GM23248 (cell line): ENCODE results near the gene IFTAP. TPM values are rescaled to one million over a fixed set of nuclear protein-coding genes. Genes with fewer than 3 reads are reported as not detected.

Source experiments
- DNase-seq: peaks from one replicate; pipeline ENCODE4 v3.0.0-alpha.2; 2015
- H2AFZ ChIP-seq: fragments of 200-600 bp; sonication (generic); 2 replicates; pipeline ENCODE4 v1.6.1; 2016; ENCODE audit warnings: antibody characterized with exemption
- H3F3A ChIP-seq: fragments of 200-600 bp; sonication (generic); 2 replicates; pipeline ENCODE4 v1.6.1; 2016; ENCODE audit warnings: mild to moderate bottlenecking, antibody characterized with exemption, mixed run types; ENCODE audit not compliant: insufficient read depth
- H3K27ac ChIP-seq: fragments of 200-600 bp; sonication (generic); 2 replicates; pipeline ENCODE4 v1.5.1; 2016; ENCODE audit warnings: mild to moderate bottlenecking
- H3K27me3 ChIP-seq: fragments of 200-600 bp; sonication (generic); replicated peaks from 2 replicates; pipeline ENCODE4 v1.6.1; 2016; ENCODE audit warnings: mild to moderate bottlenecking; ENCODE audit not compliant: insufficient read depth
- H3K36me3 ChIP-seq: fragments of 200-600 bp; sonication (generic); 2 replicates; pipeline ENCODE4 v1.6.1; 2016; ENCODE audit warnings: low read depth, mild to moderate bottlenecking
- H3K4me1 ChIP-seq: fragments of 200-600 bp; sonication (generic); 2 replicates; pipeline ENCODE4 v1.6.1; 2016; ENCODE audit warnings: mild to moderate bottlenecking; ENCODE audit not compliant: insufficient read depth
- H3K4me2 ChIP-seq: fragments of 200-600 bp; sonication (generic); one replicate; pipeline ENCODE4 v1.6.1; 2016; ENCODE audit warnings: mild to moderate bottlenecking; ENCODE audit not compliant: unreplicated experiment
- H3K4me3 ChIP-seq: fragments of 200-600 bp; sonication (generic); 2 replicates; pipeline ENCODE4 v1.5.1; 2016; ENCODE audit warnings: mild to moderate bottlenecking
- H3K79me2 ChIP-seq: fragments of 200-600 bp; sonication (generic); 2 replicates; pipeline ENCODE4 v1.6.1; 2016; ENCODE audit warnings: mild to moderate bottlenecking; ENCODE audit not compliant: insufficient read depth
- H3K9ac ChIP-seq: fragments of 200-600 bp; sonication (generic); 2 replicates; pipeline ENCODE4 v1.6.1; 2016; ENCODE audit warnings: mild to moderate bottlenecking
- H3K9me2 ChIP-seq: fragments of 200-600 bp; sonication (generic); 2 replicates; pipeline ENCODE4 v1.6.1; 2016; ENCODE audit warnings: mixed run types, mild to moderate bottlenecking, moderate library complexity; ENCODE audit not compliant: insufficient read depth
- H3K9me3 ChIP-seq: fragments of 200-600 bp; sonication (generic); one replicate; pipeline ENCODE4 v1.6.1; 2017; ENCODE audit warnings: low read depth
- H4K20me1 ChIP-seq: fragments of 200-600 bp; sonication (generic); 2 replicates; pipeline ENCODE4 v1.6.0; 2016; ENCODE audit not compliant: insufficient read depth
- EZH2 ChIP-seq: fragments of 200-600 bp; sonication (generic); IDR thresholded peaks from 2 replicates; pipeline ENCODE4 v1.6.1; 2018; ENCODE audit warnings: antibody characterized with exemption, mild to moderate bottlenecking; ENCODE audit not compliant: insufficient read depth, poor library complexity, severe bottlenecking
- EZH2phosphoT487 ChIP-seq: fragments of 200-600 bp; sonication (generic); IDR thresholded peaks from 2 replicates; pipeline ENCODE4 v1.6.1; 2018; ENCODE audit warnings: antibody characterized with exemption, moderate library complexity, mild to moderate bottlenecking, low read depth; ENCODE audit not compliant: insufficient read depth
- WGBS, 2 experiments: methylation state at CpG; one replicate each; pipeline ENCODE4 v1.1.6; 2015 to 2017; ENCODE audit warnings: low lambda C conversion rate in 2 of 2, low coverage in 1 of 2; ENCODE audit errors: missing lambda C conversion rate in 2 of 2; 5-methylcytosine and 5-hydroxymethylcytosine counted together
- in situ Hi-C: fragments of 300-500 bp; cut with MboI; formaldehyde crosslinking; loops from 2 replicates; pipeline ENCODE4 v1.15.0; 2020
- polyA plus RNA-seq: library from polyadenylated mRNA; unstranded; fragments of >200 nt; fragmentation: Nextera tagmentation; extraction: Ambion mirVana; gene quantifications from 2 replicates; pipeline ENCODE4 v1.2.1, GENCODE V29; 2016
- total RNA-seq: library from RNA; depleted of rRNA; stranded (reverse); fragments of >200 nt; shearing (Covaris generic); gene quantifications from 2 replicates; pipeline ENCODE4 v1.2.3, GENCODE V29; 2014

Gene IFTAP
- total and polyA plus RNA-seq, 2 experiments from 2014 or later: 27.1 to 27.5 TPM

DNA sequence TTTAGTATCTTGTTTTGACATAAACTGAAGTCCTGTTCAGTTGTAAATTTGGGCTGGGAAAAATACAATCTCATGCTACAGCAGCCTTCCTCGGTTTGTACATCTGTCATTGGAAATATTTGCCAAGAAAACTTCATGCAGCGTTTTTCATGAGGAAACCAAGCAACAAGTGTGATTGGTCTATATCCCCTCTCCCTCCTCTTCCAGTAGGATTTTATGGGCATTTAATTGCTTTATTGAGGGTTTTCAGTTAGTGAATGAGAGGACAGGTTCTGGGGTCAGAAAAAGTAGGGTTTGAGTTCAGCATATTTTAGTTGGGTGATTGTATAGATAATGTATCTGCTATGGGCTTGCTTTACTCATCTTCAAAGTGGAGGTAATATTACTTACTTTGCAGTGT lies 93.8 kb downstream of the IFTAP start:
- Histone ChIP-seq H3K27ac (no peak overlapping the region), H3K9me2 (no peaks in the 10 kb centered on the region), H3K9ac (no peak overlapping the region), H2AFZ (no peak overlapping the region), H4K20me1 (no peaks in the 10 kb centered on the region), H3F3A (no peaks in the 10 kb centered on the region), H3K4me2 (no peak overlapping the region), H3K36me3 (no peaks in the 10 kb centered on the region), H3K27me3 (peaks cover 22% of the 10 kb centered on the region), H3K9me3 (no peaks in the 10 kb centered on the region), H3K4me3 (no peak overlapping the region), H3K4me1 (no peaks in the 10 kb centered on the region), H3K79me2 (no peaks in the 10 kb centered on the region)
- 0% methylated on average over 2 of the region's 2 CpGs for WGBS, 2 experiments
- in situ Hi-C loops: no loop called here
- TF ChIP-seq EZH2phosphoT487 (no peak), EZH2 (no peak)
- no peak for DNase-seq

DNA sequence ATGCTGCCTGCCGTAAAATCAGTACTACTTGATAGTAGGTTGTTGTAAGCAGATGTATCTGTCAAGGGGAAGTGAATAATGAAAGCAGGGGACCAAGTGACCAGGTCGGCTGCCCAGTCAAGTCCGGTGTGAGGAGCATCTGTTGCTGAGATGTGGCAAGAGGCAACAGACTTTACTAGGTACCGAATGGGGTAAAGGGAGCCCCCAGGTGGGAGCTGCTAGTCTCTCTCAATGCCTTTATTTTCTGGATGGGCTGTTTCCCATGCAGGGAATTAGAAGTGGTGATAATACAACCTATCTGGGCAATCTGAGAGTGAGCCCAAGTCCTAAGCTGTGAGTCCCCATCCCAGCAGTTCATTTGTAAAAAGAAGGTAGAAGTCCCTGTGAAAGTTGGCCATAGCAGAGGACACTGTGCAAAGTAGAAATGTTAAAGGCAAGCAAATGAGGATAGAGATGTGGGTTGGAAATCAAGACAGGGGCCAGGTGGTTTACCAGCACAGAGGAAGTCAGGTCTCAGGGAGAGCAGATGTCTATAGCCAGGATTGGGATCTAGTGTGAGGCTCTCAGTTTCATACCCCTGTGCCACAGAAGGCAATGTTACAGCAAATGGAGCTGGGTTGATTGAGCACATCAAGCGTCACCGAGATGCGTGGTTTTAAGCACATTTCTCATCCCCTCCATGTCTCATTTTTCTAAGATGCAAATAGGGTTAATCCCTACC lies 94.4 kb downstream of the IFTAP start:
- 53 to 57% methylated on average over 7 of the region's 7 CpGs for WGBS, 2 experiments
- no peak overlapping the region for H3K4me2 ChIP-seq
- no peak for DNase-seq
- H3K9me3 ChIP-seq: no peaks in the 10 kb centered on the region
- H2AFZ ChIP-seq: no peak overlapping the region
- no peaks in the 10 kb centered on the region for H3F3A ChIP-seq
- H3K4me3 ChIP-seq: no peak overlapping the region
- H3K36me3 ChIP-seq: no peaks in the 10 kb centered on the region
- H3K9me2 ChIP-seq: no peaks in the 10 kb centered on the region
- H3K27me3 ChIP-seq: peaks cover 25% of the 10 kb centered on the region
- H4K20me1 ChIP-seq: no peaks in the 10 kb centered on the region
- no peaks in the 10 kb centered on the region for H3K4me1 ChIP-seq
- TF ChIP-seq EZH2phosphoT487 (no peak), EZH2 (no peak)
- no peak overlapping the region for H3K9ac ChIP-seq
- no peaks in the 10 kb centered on the region for H3K79me2 ChIP-seq
- in situ Hi-C loops: no loop called here
- H3K27ac ChIP-seq: no peak overlapping the region

DNA sequence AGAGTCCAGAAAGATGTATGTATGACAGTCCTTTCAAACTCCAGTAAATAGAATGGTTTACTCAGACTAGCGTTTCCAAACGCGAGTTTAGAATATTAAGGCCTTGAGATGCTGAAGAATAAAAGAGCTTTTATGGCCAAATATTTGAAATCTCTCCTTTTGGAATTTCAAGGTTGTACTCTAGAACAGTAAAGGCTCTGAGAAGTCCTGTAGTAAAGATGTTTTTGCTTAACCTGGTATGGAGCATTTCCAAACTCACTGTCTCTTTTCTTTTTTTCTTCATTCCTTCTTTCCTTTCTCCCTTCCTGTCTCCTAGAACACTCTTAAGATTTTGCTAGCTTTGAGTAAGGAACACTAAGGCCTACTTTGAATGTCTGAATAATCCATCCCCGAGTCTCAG lies 95.1 kb downstream of the IFTAP start:
- Histone ChIP-seq H4K20me1 (no peaks in the 10 kb centered on the region), H3K4me3 (no peak overlapping the region), H3K4me2 (no peak overlapping the region), H3K27ac (no peak overlapping the region), H3K27me3 (peaks cover 29% of the 10 kb centered on the region), H3K9me3 (no peaks in the 10 kb centered on the region), H3K79me2 (no peaks in the 10 kb centered on the region), H3K9ac (no peak overlapping the region), H3K9me2 (no peaks in the 10 kb centered on the region), H3K4me1 (no peaks in the 10 kb centered on the region), H3F3A (no peaks in the 10 kb centered on the region), H2AFZ (no peak overlapping the region), H3K36me3 (no peaks in the 10 kb centered on the region)
- TF ChIP-seq EZH2 (no peak), EZH2phosphoT487 (no peak)
- 60 to 66% methylated on average over 4 of the region's 4 CpGs for WGBS, 2 experiments
- DNase-seq: no peak
- in situ Hi-C loops: no loop called here

DNA sequence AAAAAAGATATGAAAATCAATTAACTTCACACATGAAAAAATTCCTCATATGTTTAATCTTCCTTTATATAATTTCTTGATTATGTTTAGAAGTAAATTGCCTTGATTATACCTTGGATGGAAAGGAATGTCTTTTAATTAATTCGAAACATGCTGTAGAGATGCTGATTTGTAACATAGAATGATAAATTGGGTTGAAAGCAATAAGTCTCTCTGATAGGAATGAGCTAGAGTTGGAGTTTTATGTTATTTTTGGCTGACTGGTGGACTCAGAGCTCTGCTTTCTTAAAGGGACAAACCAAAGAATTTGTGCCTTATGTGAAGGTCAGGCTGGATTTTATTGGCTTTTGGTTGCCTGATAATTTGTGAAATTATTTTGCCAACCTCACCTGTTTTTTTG lies 98.4 kb downstream of the IFTAP start:
- no peak for DNase-seq
- Histone ChIP-seq H3K27me3 (peaks cover 53% of the 10 kb centered on the region), H3K9me3 (no peaks in the 10 kb centered on the region), H3K9ac (no peak overlapping the region), H3K4me1 (no peaks in the 10 kb centered on the region), H3K79me2 (no peaks in the 10 kb centered on the region), H3K9me2 (no peaks in the 10 kb centered on the region), H4K20me1 (no peaks in the 10 kb centered on the region), H3K27ac (no peak overlapping the region), H3K36me3 (no peaks in the 10 kb centered on the region), H3K4me2 (no peak overlapping the region), H2AFZ (no peak overlapping the region), H3F3A (no peaks in the 10 kb centered on the region), H3K4me3 (no peak overlapping the region)
- in situ Hi-C loops: no loop called here
- WGBS, 2 experiments: 24 to 33% methylated on average over 1 of the region's 1 CpG
- TF ChIP-seq EZH2 (no peak), EZH2phosphoT487 (no peak)
